SK-N-MC (cell line): ENCODE measurements around the gene MFSD12.
"Not testable (repeated sequence)": the region's sequence is repeated elsewhere in the genome, so short reads cannot be mapped to it uniquely, and the experiment has no call there.

Experiments used
- DNase-seq: peaks from one replicate; pipeline ENCODE4 v3.0.0-alpha.2; 2011; ENCODE audit warnings: low read depth, low spot score
- H3K27ac ChIP-seq: fragments of 200-600 bp; sonication (generic); 2 replicates; pipeline ENCODE4 v1.5.1; 2016; ENCODE audit warnings: mixed run types
- H3K36me3 ChIP-seq: fragments of 200-600 bp; sonication (generic); 2 replicates; pipeline ENCODE4 v1.6.1; 2017; ENCODE audit warnings: antibody characterized with exemption, low read length, mixed read lengths; ENCODE audit not compliant: insufficient read depth
- H3K4me3 ChIP-seq: fragments of 200-600 bp; sonication (generic); 2 replicates; pipeline ENCODE4 v1.5.1; 2016
- H3K9ac ChIP-seq: fragments of 200-600 bp; sonication (generic); 2 replicates; pipeline ENCODE4 v1.8.0; 2017; ENCODE audit warnings: mixed run types, mixed read lengths; ENCODE audit not compliant: insufficient read length
- H3K9me3 ChIP-seq: fragments of 200-600 bp; sonication (generic); 2 replicates; pipeline ENCODE4 v1.6.1; 2017; ENCODE audit warnings: low read depth, mild to moderate bottlenecking, antibody characterized with exemption, low read length, moderate library complexity, mixed read lengths
- EZH2 ChIP-seq: fragments of 200-600 bp; sonication (generic); IDR thresholded peaks from one replicate; pipeline ENCODE4 v1.6.1; 2017; ENCODE audit warnings: antibody characterized with exemption
- FOXP2 ChIP-seq: optimal IDR thresholded peaks from 2 replicates; pipeline ENCODE3; 2011; ENCODE audit warnings: mild to moderate bottlenecking, moderate library complexity; ENCODE audit not compliant: insufficient read depth; ENCODE audit errors: extremely low read length, control extremely low read depth
- POLR2AphosphoS5 ChIP-seq: IDR thresholded peaks from 2 replicates; pipeline ENCODE4 v1.6.1; 2012; ENCODE audit warnings: mild to moderate bottlenecking, low read depth, low read length, borderline replicate concordance

The MFSD12 gene

GRCh38 chr19:3572132-3572854 lies 14.9 kb upstream of the MFSD12 start:
- peaks cover 25% of the 10 kb centered on the region; the same call in 1 of the 2 replicates for H3K36me3 ChIP-seq
- H3K9me3 ChIP-seq, result no peaks in the 10 kb centered on the region
- TF ChIP-seq EZH2 (no peak), FOXP2 (no peak), POLR2AphosphoS5 (no peak)
- H3K4me3 ChIP-seq, result peak overlapping the region; percentile 58
- peak; percentile 90 for DNase-seq
- no peak overlapping the region for H3K9ac ChIP-seq
- H3K27ac ChIP-seq, result no peak overlapping the region

GRCh38 chr19:3570606-3571011 lies 13.2 kb upstream of the MFSD12 start:
- Histone ChIP-seq H3K36me3 (peaks cover 15% of the 10 kb centered on the region; the same call in 1 of the 2 replicates), H3K27ac (no peak overlapping the region), H3K9me3 (no peaks in the 10 kb centered on the region), H3K4me3 (no peak overlapping the region), H3K9ac (no peak overlapping the region)
- TF ChIP-seq POLR2AphosphoS5 (no peak), FOXP2 (no peak), EZH2 (no peak)
- no peak for DNase-seq

GRCh38 chr19:3570042-3570441 lies 12.7 kb upstream of the MFSD12 start:
- H3K9me3 ChIP-seq, result not testable (repeated sequence)

GRCh38 chr19:3565139-3565538 lies 7.8 kb upstream of the MFSD12 start:
- H3K4me3 ChIP-seq, result no peak overlapping the region
- no peak overlapping the region for H3K27ac ChIP-seq
- no peak overlapping the region for H3K9ac ChIP-seq
- H3K9me3 ChIP-seq, result no peaks in the 10 kb centered on the region
- no peak for DNase-seq
- no peaks in the 10 kb centered on the region for H3K36me3 ChIP-seq
- TF ChIP-seq FOXP2 (no peak), EZH2 (no peak), POLR2AphosphoS5 (no peak)

More at GRCh38 chr19:3570042-3570441, 12.7 kb upstream of the MFSD12 start:
- not testable (repeated sequence) for H3K4me3 ChIP-seq, DNase-seq, H3K27ac ChIP-seq, H3K9ac ChIP-seq, H3K36me3 ChIP-seq

GRCh38 chr19:3563709-3564524 lies 6.5 kb upstream of the MFSD12 start:
- Histone ChIP-seq H3K9me3 (no peaks in the 10 kb centered on the region), H3K9ac (no peak overlapping the region), H3K36me3 (no peaks in the 10 kb centered on the region), H3K4me3 (no peak overlapping the region), H3K27ac (no peak overlapping the region)
- TF ChIP-seq EZH2 (no peak), POLR2AphosphoS5 (no peak), FOXP2 (no peak)
- no peak for DNase-seq

GRCh38 chr19:3556978-3557460 lies 367 bp downstream of the MFSD12 start:
- Histone ChIP-seq H3K9ac (peak overlapping the region; percentile 72), H3K27ac (no peak overlapping the region), H3K4me3 (peak overlapping the region; percentile 98), H3K9me3 (no peaks in the 10 kb centered on the region), H3K36me3 (no peaks in the 10 kb centered on the region)
- no peak for DNase-seq
- no peak for TF ChIP-seq EZH2
- no peak for TF ChIP-seq POLR2AphosphoS5
- TF ChIP-seq FOXP2, result no peak

GRCh38 chr19:3556423-3556977 lies 886 bp downstream of the MFSD12 start:
- H3K27ac ChIP-seq, result no peak overlapping the region
- DNase-seq, result no peak
- H3K36me3 ChIP-seq, result no peaks in the 10 kb centered on the region
- no peaks in the 10 kb centered on the region for H3K9me3 ChIP-seq
- peak overlapping the region; percentile 72 for H3K9ac ChIP-seq
- peak overlapping the region; percentile 98 for H3K4me3 ChIP-seq
- TF ChIP-seq EZH2 (no peak), POLR2AphosphoS5 (no peak), FOXP2 (no peak)

GRCh38 chr19:3555653-3556422 lies 1.5 kb downstream of the MFSD12 start:
- DNase-seq, result no peak
- no peaks in the 10 kb centered on the region for H3K9me3 ChIP-seq
- peak overlapping the region; percentile 98 for H3K4me3 ChIP-seq
- no peak overlapping the region for H3K9ac ChIP-seq
- TF ChIP-seq EZH2 (no peak), POLR2AphosphoS5 (no peak), FOXP2 (no peak)
- no peak overlapping the region for H3K27ac ChIP-seq
- no peaks in the 10 kb centered on the region for H3K36me3 ChIP-seq
